ENCODE measurements around the gene GNB5.
A peak's percentile ranks its signal among the peaks of the same experiment; 100 is the strongest.
"Not testable (repeated sequence)": the region's sequence is repeated elsewhere in the genome, so short reads cannot be mapped to it uniquely, and the experiment has no call there.

GNB5 gene

GRCh38 chr15:52191207-52191606 lies at the start of gene GNB5:
Gene GNB5, minus strand, starts transcription at chr15:52191392. Its CDS starts 6,716 bp downstream, at chr15:52184676.
- no peak for DNase-seq (ENCODE audit: low spot score)

GRCh38 chr15:52240166-52240565 lies 49.0 kb upstream of the GNB5 start:
- no peak for DNase-seq (ENCODE audit: low spot score)

GRCh38 chr15:52238989-52239525 lies 47.9 kb upstream of the GNB5 start:
- DNase-seq (ENCODE audit: low spot score), result not testable (repeated sequence)

GRCh38 chr15:52238149-52238548 lies 47.0 kb upstream of the GNB5 start:
- DNase-seq (ENCODE audit: low spot score), result no peak

GRCh38 chr15:52236013-52236412 lies 44.8 kb upstream of the GNB5 start:
- no peak for DNase-seq (ENCODE audit: low spot score)

- DNase-seq (ENCODE audit: low spot score), result no peak
These were observed 43.7 kb upstream of the GNB5 start for GRCh38 chr15:52234596-52235541.

GRCh38 chr15:52233405-52233804 lies 42.2 kb upstream of the GNB5 start:
- no peak for DNase-seq (ENCODE audit: low spot score)

GRCh38 chr15:52232327-52232726 lies 41.1 kb upstream of the GNB5 start:
- DNase-seq (ENCODE audit: low spot score), result no peak

- DNase-seq (ENCODE audit: low spot score), result no peak
These were observed 38.9 kb upstream of the GNB5 start for GRCh38 chr15:52230073-52230472.

- no peak for DNase-seq (ENCODE audit: low spot score)
These were observed 37.7 kb upstream of the GNB5 start for GRCh38 chr15:52228921-52229320.

- DNase-seq (ENCODE audit: low spot score), result peak; percentile 81
These were observed 36.3 kb upstream of the GNB5 start for GRCh38 chr15:52227456-52227855.

- no peak for DNase-seq (ENCODE audit: low spot score)
These were observed 34.0 kb upstream of the GNB5 start for GRCh38 chr15:52225230-52225629.

- peak; percentile 19 for DNase-seq (ENCODE audit: low spot score)
These were observed 33.0 kb upstream of the GNB5 start for GRCh38 chr15:52224211-52224610.

GRCh38 chr15:52221730-52222129 lies 30.5 kb upstream of the GNB5 start:
- peak; percentile 22 for DNase-seq (ENCODE audit: low spot score)

GRCh38 chr15:52220937-52221660 lies 29.9 kb upstream of the GNB5 start:
- peak; percentile 19 for DNase-seq (ENCODE audit: low spot score)

GRCh38 chr15:52220251-52220650 lies 29.1 kb upstream of the GNB5 start:
- DNase-seq (ENCODE audit: low spot score), result no peak

GRCh38 chr15:52218816-52219215 lies 27.6 kb upstream of the GNB5 start:
- DNase-seq (ENCODE audit: low spot score), result no peak

GRCh38 chr15:52218371-52218770 lies 27.2 kb upstream of the GNB5 start:
- no peak for DNase-seq (ENCODE audit: low spot score)

- peak; percentile 22 for DNase-seq (ENCODE audit: low spot score)
These were observed 26.0 kb upstream of the GNB5 start for GRCh38 chr15:52217186-52217585.

GRCh38 chr15:52214553-52214952 lies 23.4 kb upstream of the GNB5 start:
- no peak for DNase-seq (ENCODE audit: low spot score)

GRCh38 chr15:52213206-52213605 lies 22.0 kb upstream of the GNB5 start:
- no peak for DNase-seq (ENCODE audit: low spot score)

GRCh38 chr15:52208306-52208946 lies 17.2 kb upstream of the GNB5 start:
- DNase-seq (ENCODE audit: low spot score), result peak; percentile 73
